AG20443 (cell line): ENCODE measurements around the gene RGL4.

Experiments
- DNase-seq: peaks from one replicate; pipeline ENCODE4 v3.0.0; 2012; ENCODE audit warnings: low spot score, mixed read lengths

RGL4 gene

DNA sequence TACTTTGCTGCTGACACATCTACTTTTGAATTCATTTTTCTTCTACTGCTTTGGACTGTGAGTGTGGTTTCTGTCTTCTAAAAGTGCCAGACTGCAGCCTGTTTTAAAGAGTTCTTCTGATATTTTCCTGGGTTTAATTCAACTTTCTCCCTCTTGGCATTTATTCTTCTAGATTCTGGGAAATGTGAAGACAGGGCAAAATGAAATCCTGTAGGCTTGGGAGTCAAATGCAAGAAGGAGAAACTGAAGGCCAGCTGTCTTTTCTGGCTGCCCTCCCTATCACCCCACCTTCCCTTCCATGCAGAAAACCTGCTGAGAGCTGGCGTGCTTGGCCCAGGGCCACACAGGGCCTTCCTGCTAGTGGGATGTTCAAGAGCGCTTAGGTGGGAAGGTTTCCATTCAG is 52.5 kb downstream of the RGL4 start:
- DNase-seq = no peak

DNA sequence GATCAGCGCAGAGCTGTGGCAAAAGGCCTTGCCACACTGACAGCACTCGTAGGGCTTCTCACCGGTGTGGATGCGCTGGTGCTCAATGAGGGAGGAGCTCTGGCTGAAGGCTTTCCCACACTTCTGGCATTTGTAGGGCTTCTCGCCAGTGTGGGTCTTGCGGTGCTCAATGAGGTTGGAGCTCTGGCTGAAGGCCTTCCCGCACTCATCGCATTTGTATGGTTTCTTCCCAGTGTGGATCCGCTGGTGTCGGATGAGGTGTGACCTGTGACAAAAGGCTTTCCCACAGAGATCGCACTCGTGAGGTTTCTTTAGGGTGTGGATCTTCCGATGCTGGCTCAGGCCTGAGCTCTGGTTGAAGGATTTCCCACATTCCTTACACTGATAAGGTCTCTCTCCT is 53.2 kb downstream of the RGL4 start:
- DNase-seq = no peak

DNA sequence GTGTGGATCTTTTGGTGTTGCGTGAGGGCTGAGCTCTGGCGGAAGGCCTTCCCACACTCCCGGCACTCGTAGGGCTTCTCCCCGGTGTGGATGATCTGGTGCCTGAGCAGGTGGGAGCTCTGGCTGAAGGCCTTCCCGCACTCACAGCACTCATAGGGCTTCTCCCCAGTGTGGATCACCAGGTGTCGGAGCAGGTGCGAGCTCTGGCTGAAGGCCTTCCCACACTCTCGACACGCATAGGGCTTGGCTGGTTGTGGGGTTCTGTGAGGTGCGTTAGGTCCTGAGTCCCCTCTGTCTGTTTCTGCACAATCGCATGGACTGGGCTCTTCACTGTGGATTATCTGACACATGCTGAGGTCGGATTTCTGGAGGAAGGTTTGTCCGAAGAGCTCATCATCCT is 53.7 kb downstream of the RGL4 start:
- no peak for DNase-seq

DNA sequence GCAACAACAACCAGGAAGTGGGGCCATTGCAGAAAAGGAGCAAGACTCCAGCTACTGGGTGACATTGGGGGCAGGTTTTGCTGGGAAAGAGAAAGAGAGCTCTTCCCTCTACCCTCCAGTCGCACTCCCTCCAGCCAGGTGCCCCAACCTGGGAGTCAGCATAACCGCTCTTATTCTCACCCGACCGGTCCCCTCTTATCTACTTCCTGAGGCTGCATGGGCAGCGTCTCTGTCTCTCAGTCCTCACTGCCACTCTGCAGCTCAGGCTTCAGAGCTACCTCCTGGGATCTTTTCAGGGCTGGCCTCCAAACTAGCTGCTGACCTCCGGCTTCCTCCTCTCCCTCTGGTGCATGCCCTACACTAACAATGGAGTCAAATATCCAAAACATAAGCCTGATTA is 55.0 kb downstream of the RGL4 start:
- DNase-seq = no peak
